ENCODE results near the gene SBK2.
"Not testable (repeated sequence)": the region's sequence is repeated elsewhere in the genome, so short reads cannot be mapped to it uniquely, and the experiment has no call there.

SBK2 gene

GRCh38 chr19:55536951-55537740, at the start of gene SBK2:
SBK2 (minus strand) TSS chr19:55537133; CDS start chr19:55536294, 839 bp downstream.
- DNase-seq (ENCODE audit: extremely low spot score), result peak; percentile 53
- POLR2A ChIA-PET, result no interaction called here
- CTCF ChIA-PET, result no interaction called here
- TF ChIP-seq ELF4 (IDR thresholded peaks at IDR 0.05) (no peak), L3MBTL2 (conservative IDR thresholded peaks at IDR 0.05) (no peak), SUZ12 (IDR thresholded peaks at IDR 0.05) (no peak), LEF1 (IDR thresholded peaks at IDR 0.05; ENCODE audit: borderline replicate concordance) (no peak), BHLHE40 (IDR thresholded peaks at IDR 0.05; ENCODE audit: borderline replicate concordance) (no peak), SP1 (IDR thresholded peaks at IDR 0.05) (no peak), PKNOX1 (IDR thresholded peaks at IDR 0.05) (no peak), FOXM1 (IDR thresholded peaks at IDR 0.05; ENCODE audit: borderline replicate concordance) (no peak), HDGF (IDR thresholded peaks at IDR 0.05; ENCODE audit: borderline replicate concordance) (no peak)

- TF ChIP-seq FOXK2 (IDR thresholded peaks at IDR 0.05), result no peak
- TF ChIP-seq FOXA1 (IDR thresholded peaks at IDR 0.05), result no peak
- TF ChIP-seq PKNOX1 (IDR thresholded peaks at IDR 0.05), result peak; percentile 82
- DNase-seq (ENCODE audit: extremely low spot score), result no peak
- ChIA-PET POLR2A (interaction anchor here (2.6 kb wide), 2 partner anchors 14 to 19 kb away, joined by 8 to 15 read pairs; partner anchors contain the start of genes FIZ1 and ZNF524), CTCF (no interaction called here)
These were observed 48.9 kb upstream of the SBK2 start for GRCh38 chr19:55585658-55586339.

GRCh38 chr19:55584871-55585270, 47.9 kb upstream of the SBK2 start:
- CTCF ChIA-PET, result no interaction called here
- no peak for TF ChIP-seq PKNOX1 (IDR thresholded peaks at IDR 0.05)
- TF ChIP-seq BHLHE40 (IDR thresholded peaks at IDR 0.05; ENCODE audit: borderline replicate concordance), result no peak
- TF ChIP-seq ZNF384 (IDR thresholded peaks at IDR 0.05), result no peak
- no peak for TF ChIP-seq TARDBP (IDR thresholded peaks at IDR 0.05)
- TF ChIP-seq ARNT (IDR thresholded peaks at IDR 0.05), result no peak
- no peak for DNase-seq (ENCODE audit: extremely low spot score)
- POLR2A ChIA-PET, result interaction anchor here (2.6 kb wide), 1 partner anchor 14 kb away, joined by 15 read pairs; the partner anchor contains the start of genes FIZ1 and ZNF524

GRCh38 chr19:55583897-55584296, 47.0 kb upstream of the SBK2 start:
- CTCF ChIA-PET; DNase-seq (ENCODE audit: extremely low spot score): not testable (repeated sequence)
- POLR2A ChIA-PET, result interaction anchor here (2.6 kb wide), 1 partner anchor 15 kb away, joined by 15 read pairs; the partner anchor contains the start of genes FIZ1 and ZNF524

GRCh38 chr19:55582284-55582683, 45.4 kb upstream of the SBK2 start:
- POLR2A ChIA-PET, result interaction anchor here (2.7 kb wide), 1 partner anchor 17 kb away, joined by 26 read pairs; the partner anchor contains the start of genes FIZ1 and ZNF524
- DNase-seq (ENCODE audit: extremely low spot score); CTCF ChIA-PET: not testable (repeated sequence)

- ChIA-PET CTCF (no interaction called here), POLR2A (interaction anchor here (1.3 to 2.7 kb wide), 4 partner anchors 18 to 68 kb away, joined by 3 to 26 read pairs (median 10); partner anchors contain the start of genes FIZ1, ZNF524 and ZNF865)
- no peak for DNase-seq (ENCODE audit: extremely low spot score)
- TF ChIP-seq HDGF (IDR thresholded peaks at IDR 0.05; ENCODE audit: borderline replicate concordance) (no peak), FOXM1 (IDR thresholded peaks at IDR 0.05; ENCODE audit: borderline replicate concordance) (no peak), FOXA1 (IDR thresholded peaks at IDR 0.05) (no peak), ZNF384 (IDR thresholded peaks at IDR 0.05) (no peak), PKNOX1 (IDR thresholded peaks at IDR 0.05) (no peak), ARNT (IDR thresholded peaks at IDR 0.05) (no peak)
These were observed 44.9 kb upstream of the SBK2 start for GRCh38 chr19:55581823-55582223.
